Liver (tissue), 9 donors: ENCODE data around the gene TFDP1. TPM values are rescaled to one million over a fixed set of nuclear protein-coding genes. Genes with fewer than 3 reads are reported as not detected.

Source experiments
- DNase-seq: peaks from one replicate; pipeline ENCODE4 v3.0.0-alpha.2; 2017; ENCODE audit warnings: low spot score
- H3K27ac ChIP-seq, 2 donors: one replicate each; pipeline ENCODE4 v1.7.0; 2013; ENCODE audit warnings: inconsistent platforms in 2 of 2, low read length in 2 of 2, control low read depth in 1 of 2, low read depth in 1 of 2, mild to moderate bottlenecking in 1 of 2
- H3K27me3 ChIP-seq, 4 donors: one replicate each; pipeline versions ENCODE4 v1.6.1 to v1.7.0; 2013; ENCODE audit warnings: low read length in 3 of 4, inconsistent platforms in 1 of 4, mild to moderate bottlenecking in 1 of 4, moderate library complexity in 1 of 4; ENCODE audit not compliant: control insufficient read depth in 4 of 4, insufficient read depth in 4 of 4
- H3K36me3 ChIP-seq, 4 donors: one replicate each; pipeline versions ENCODE4 v1.6.1 to v1.7.0; 2013; ENCODE audit warnings: low read length in 3 of 4, mild to moderate bottlenecking in 3 of 4, low read depth in 1 of 4, moderate library complexity in 1 of 4; ENCODE audit not compliant: control insufficient read depth in 4 of 4, insufficient read depth in 3 of 4
- H3K4me1 ChIP-seq, 4 donors: one replicate each; pipeline versions ENCODE4 v1.6.1 to v1.7.0; 2013; ENCODE audit warnings: low read length in 3 of 4, mild to moderate bottlenecking in 3 of 4, moderate library complexity in 1 of 4; ENCODE audit not compliant: control insufficient read depth in 4 of 4, insufficient read depth in 4 of 4
- H3K4me3 ChIP-seq, 3 donors: one replicate each; pipeline versions ENCODE4 v1.6.1 to v1.7.0; 2013; ENCODE audit warnings: low read length in 3 of 3, control low read depth in 1 of 3, low read depth in 1 of 3, mild to moderate bottlenecking in 1 of 3
- H3K9ac ChIP-seq, 2 donors: one replicate each; pipeline ENCODE4 v1.7.0; 2013; ENCODE audit warnings: low read length in 2 of 2, mild to moderate bottlenecking in 2 of 2, moderate library complexity in 2 of 2, control low read depth in 1 of 2, low read depth in 1 of 2
- H3K9me3 ChIP-seq, 4 donors: one replicate each; pipeline versions ENCODE4 v1.6.1 to v1.7.0; 2013; ENCODE audit warnings: low read length in 3 of 4; ENCODE audit not compliant: control insufficient read depth in 4 of 4
- ATF3 ChIP-seq: IDR thresholded peaks from 2 replicates; pipeline ENCODE4 v1.6.1; 2016; ENCODE audit warnings: antibody characterized with exemption
- CTCF ChIP-seq: fragments of 150-350 bp; IDR thresholded peaks from 2 replicates; pipeline ENCODE4 v1.5.1; 2017; ENCODE audit warnings: improper control_type of control experiment, low read depth, low read length; ENCODE audit not compliant: missing input control
- EGR1 ChIP-seq, 2 donors: IDR thresholded peaks; 2 replicates each; pipeline ENCODE4 v1.6.1; 2016 to 2018; ENCODE audit warnings: antibody characterized with exemption in 2 of 2, low read depth in 2 of 2
- FOXA1 ChIP-seq: IDR thresholded peaks from 2 replicates; pipeline ENCODE4 v1.6.1; 2016; ENCODE audit warnings: antibody characterized with exemption
- HNF4A ChIP-seq, 2 donors: conservative IDR thresholded peaks; 2 replicates each; pipeline ENCODE4 v1.6.1; 2016; ENCODE audit warnings: antibody characterized with exemption in 2 of 2, mild to moderate bottlenecking in 2 of 2
- JUND ChIP-seq, 2 donors: IDR thresholded peaks; 2 replicates each; pipeline ENCODE4 v1.6.1; 2016; ENCODE audit warnings: antibody characterized with exemption in 2 of 2
- MAX ChIP-seq: IDR thresholded peaks from 2 replicates; pipeline ENCODE4 v1.6.1; 2016; ENCODE audit warnings: antibody characterized with exemption
- NR2F2 ChIP-seq: IDR thresholded peaks from 2 replicates; pipeline ENCODE4 v1.6.1; 2016; ENCODE audit warnings: antibody characterized with exemption
- RAD21 ChIP-seq, 2 donors: IDR thresholded peaks; 2 replicates each; pipeline ENCODE4 v1.6.1; 2016; ENCODE audit warnings: antibody characterized with exemption in 2 of 2, mild to moderate bottlenecking in 2 of 2
- REST ChIP-seq: IDR thresholded peaks from 2 replicates; pipeline ENCODE4 v1.6.1; 2016; ENCODE audit warnings: antibody characterized with exemption, mild to moderate bottlenecking
- SP1 ChIP-seq: IDR thresholded peaks from 2 replicates; pipeline ENCODE4 v1.6.1; 2018; ENCODE audit warnings: antibody characterized with exemption, mild to moderate bottlenecking
- TAF1 ChIP-seq: conservative IDR thresholded peaks from 2 replicates; pipeline ENCODE4 v1.6.1; 2016; ENCODE audit warnings: antibody characterized with exemption, mild to moderate bottlenecking
- YY1 ChIP-seq: IDR thresholded peaks from 2 replicates; pipeline ENCODE4 v1.6.1; 2016; ENCODE audit warnings: antibody characterized with exemption, mild to moderate bottlenecking
- ZBTB33 ChIP-seq: IDR thresholded peaks from 2 replicates; pipeline ENCODE4 v1.6.1; 2016; ENCODE audit warnings: antibody characterized with exemption
- WGBS: extraction: QIAGEN DNeasy Blood & Tissue Kit; methylation state at CpG from one replicate; pipeline ENCODE4 v1.1.7; 2013; 5-methylcytosine and 5-hydroxymethylcytosine counted together
- polyA plus RNA-seq, 2 donors: library from polyadenylated mRNA; stranded (reverse) in 1 of 2; unstranded in 1 of 2; fragments of 200-250 nt in 1 of 2; fragments of >200 nt in 1 of 2; fragmentation: Nextera tagmentation in 1 of 2; extraction: Ambion mirVana in 1 of 2; gene quantifications; one replicate each; pipeline versions ENCODE4 v1.2.1 to v1.2.3, GENCODE V29; 2013 to 2015
- total RNA-seq, 2 donors: library from RNA; depleted of rRNA; stranded (reverse); fragments of >200 nt; gene quantifications; one replicate each; pipeline ENCODE4 v1.2.3, GENCODE V29; 2014
- donor health status: healthy.
- donor health status: healthy.
- donor health status: healthy.
- donor health status: healthy.
- donor health status: healthy.

The TFDP1 gene
- total and polyA plus RNA-seq, 4 donors: 9.9 to 140 (median 17.8) TPM

GRCh38 chr13:113630296-113630695 is 45.7 kb downstream of the TFDP1 start:
- WGBS: 98% methylated on average over 11 of the region's 11 CpGs

More at GRCh38 chr13:113630296-113630695, 45.7 kb downstream of the TFDP1 start:
- Histone ChIP-seq H3K27me3 (no peaks in the 10 kb centered on the region), H3K9me3 (no peaks in the 10 kb centered on the region), H3K36me3 (peaks cover 14 to 40% (median 26%) of the 10 kb centered on the region in 4 donors), H3K4me3 (no peak overlapping the region), H3K27ac (no peak overlapping the region), H3K9ac (no peak overlapping the region), H3K4me1 (no peaks in the 10 kb centered on the region)
- DNase-seq: no peak
- TF ChIP-seq ATF3 (no peak), TAF1 (no peak), RAD21 (IDR thresholded peaks at IDR 0.05) (no peak), SP1 (no peak), FOXA1 (no peak), CTCF (no peak), NR2F2 (no peak), MAX (no peak), HNF4A (conservative IDR thresholded peaks at IDR 0.05) (no peak), ZBTB33 (no peak), EGR1 (IDR thresholded peaks at IDR 0.05; ENCODE audit: low read depth in 2 of 2) (no peak), YY1 (no peak), JUND (IDR thresholded peaks at IDR 0.05) (no peak), REST (no peak)
